ENCODE data around the gene CAMTA1.

Gene CAMTA1

DNA sequence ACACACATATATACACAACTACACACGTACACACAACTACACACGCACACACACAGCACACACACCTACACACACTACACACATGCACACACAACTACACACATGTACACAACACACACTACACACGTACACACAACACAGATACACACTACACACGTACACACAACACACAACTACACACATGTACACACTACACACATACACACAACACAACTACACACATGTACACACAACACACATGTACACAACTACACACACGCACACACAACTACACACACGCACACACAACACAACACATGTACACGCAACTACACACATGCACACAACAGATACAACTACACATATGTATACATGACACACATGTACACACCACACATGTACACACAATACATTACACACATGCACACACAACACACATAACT, 318.1 kb downstream of the CAMTA1 start:
- H3K4me3 ChIP-seq (ENCODE audit: low read depth, low read length), result no peak overlapping the region
- TF ChIP-seq, protein P1, sequence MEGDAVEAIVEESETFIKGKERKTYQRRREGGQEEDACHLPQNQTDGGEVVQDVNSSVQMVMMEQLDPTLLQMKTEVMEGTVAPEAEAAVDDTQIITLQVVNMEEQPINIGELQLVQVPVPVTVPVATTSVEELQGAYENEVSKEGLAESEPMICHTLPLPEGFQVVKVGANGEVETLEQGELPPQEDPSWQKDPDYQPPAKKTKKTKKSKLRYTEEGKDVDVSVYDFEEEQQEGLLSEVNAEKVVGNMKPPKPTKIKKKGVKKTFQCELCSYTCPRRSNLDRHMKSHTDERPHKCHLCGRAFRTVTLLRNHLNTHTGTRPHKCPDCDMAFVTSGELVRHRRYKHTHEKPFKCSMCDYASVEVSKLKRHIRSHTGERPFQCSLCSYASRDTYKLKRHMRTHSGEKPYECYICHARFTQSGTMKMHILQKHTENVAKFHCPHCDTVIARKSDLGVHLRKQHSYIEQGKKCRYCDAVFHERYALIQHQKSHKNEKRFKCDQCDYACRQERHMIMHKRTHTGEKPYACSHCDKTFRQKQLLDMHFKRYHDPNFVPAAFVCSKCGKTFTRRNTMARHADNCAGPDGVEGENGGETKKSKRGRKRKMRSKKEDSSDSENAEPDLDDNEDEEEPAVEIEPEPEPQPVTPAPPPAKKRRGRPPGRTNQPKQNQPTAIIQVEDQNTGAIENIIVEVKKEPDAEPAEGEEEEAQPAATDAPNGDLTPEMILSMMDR (conservative IDR thresholded peaks at IDR 0.05; ENCODE audit: low read depth, low read length), result no peak
- DNase-seq (ENCODE audit: low read depth), result no peak

DNA sequence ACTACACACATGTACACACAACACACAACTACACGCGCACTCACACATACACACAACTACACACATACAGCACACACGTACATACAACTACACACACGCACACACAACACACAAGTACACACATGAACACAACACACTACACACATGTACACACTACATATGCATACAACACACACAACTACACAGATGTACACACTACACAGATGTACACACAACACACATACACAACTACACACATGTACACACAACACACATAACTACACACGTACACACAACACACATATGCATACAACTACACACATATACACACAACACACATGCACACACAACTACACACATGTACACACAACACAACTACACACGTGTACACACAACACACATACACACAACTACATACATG, 318.6 kb downstream of the CAMTA1 start:
- DNase-seq (ENCODE audit: low read depth), result no peak
- TF ChIP-seq, protein P1 (conservative IDR thresholded peaks at IDR 0.05; ENCODE audit: low read depth, low read length), result no peak
- no peak overlapping the region for H3K4me3 ChIP-seq (ENCODE audit: low read depth, low read length)

DNA sequence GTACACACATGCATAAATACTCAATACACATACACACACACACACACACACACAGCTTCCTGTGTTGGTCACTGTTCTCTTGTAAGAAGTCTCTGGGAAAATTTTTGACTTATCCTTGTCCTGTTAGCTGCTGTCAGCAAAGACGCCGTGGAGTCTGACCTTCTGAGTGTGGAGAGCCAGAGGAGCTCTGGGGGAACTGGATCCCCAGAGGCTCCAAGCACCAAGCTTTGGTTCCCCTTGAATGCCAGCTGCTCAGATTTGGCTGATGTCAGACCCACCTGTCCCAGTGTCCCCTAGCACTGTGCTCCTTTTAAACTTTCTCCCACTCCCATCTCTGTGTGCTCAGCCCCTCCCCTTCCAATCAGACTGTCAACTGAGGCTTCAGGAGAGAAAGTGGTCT, 319.1 kb downstream of the CAMTA1 start:
- H3K4me3 ChIP-seq (ENCODE audit: low read depth, low read length), result no peak overlapping the region
- DNase-seq (ENCODE audit: low read depth), result no peak
- TF ChIP-seq, protein P1 (conservative IDR thresholded peaks at IDR 0.05; ENCODE audit: low read depth, low read length), result no peak

DNA sequence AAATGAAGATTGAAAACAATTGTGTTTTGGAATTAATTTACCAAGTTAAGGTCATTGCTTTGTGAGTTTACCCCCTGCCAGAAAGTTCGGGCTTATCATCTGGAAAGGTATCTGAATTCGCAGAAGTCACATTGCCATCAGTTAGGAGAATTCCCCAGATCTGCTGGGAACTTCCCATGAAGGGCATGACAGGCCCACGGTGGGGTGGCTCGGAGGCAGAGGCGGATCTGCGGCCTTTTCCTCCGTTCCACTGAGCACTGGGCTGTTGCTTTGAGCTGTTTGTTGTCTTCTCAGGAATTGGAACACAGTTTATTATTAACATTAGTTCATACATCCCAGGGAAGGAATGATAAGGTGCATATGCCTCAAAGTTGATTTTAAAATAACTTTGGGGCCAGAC, 320.0 kb downstream of the CAMTA1 start:
- TF ChIP-seq, protein P1 (conservative IDR thresholded peaks at IDR 0.05; ENCODE audit: low read depth, low read length), result no peak

DNA sequence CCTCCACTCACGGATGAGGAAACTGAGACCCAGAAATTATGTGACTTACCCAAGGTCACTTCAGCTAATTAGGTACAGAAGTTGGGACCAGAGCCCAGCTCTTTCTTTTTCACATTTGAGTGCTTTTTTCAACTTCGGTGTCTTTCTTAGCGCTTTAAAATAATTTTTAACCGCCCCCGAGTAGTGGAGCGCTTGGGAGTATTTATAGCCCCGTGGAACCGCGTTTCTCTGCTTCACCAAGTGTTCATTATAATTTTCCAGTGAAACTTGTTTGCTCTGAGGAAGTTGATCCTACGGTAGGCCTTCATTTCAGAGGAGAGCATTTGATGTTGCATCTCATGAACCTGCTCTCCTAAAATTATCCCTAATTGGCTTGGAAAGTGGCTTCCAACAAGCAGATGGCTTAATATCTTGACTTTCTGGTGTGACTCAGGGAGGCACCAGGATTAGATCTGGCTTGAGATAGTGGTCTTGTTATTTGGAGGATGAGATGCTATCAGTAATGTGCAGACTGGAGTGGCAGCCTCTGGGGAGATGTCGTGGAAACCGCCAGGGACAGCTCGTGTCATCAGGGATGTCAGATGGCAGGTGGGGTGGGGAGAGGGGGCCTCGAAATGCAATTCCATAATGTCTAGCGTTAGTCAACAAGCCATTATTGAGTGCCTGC, 321.3 kb downstream of the CAMTA1 start:
- no peak overlapping the region for H3K4me3 ChIP-seq (ENCODE audit: low read depth, low read length)
- TF ChIP-seq, protein P1 (conservative IDR thresholded peaks at IDR 0.05; ENCODE audit: low read depth, low read length), result no peak
- DNase-seq (ENCODE audit: low read depth), result no peak

More for the DNA sequence above, 320.0 kb downstream of the CAMTA1 start:
- H3K4me3 ChIP-seq (ENCODE audit: low read depth, low read length), result no peak overlapping the region
- DNase-seq (ENCODE audit: low read depth), result no peak

DNA sequence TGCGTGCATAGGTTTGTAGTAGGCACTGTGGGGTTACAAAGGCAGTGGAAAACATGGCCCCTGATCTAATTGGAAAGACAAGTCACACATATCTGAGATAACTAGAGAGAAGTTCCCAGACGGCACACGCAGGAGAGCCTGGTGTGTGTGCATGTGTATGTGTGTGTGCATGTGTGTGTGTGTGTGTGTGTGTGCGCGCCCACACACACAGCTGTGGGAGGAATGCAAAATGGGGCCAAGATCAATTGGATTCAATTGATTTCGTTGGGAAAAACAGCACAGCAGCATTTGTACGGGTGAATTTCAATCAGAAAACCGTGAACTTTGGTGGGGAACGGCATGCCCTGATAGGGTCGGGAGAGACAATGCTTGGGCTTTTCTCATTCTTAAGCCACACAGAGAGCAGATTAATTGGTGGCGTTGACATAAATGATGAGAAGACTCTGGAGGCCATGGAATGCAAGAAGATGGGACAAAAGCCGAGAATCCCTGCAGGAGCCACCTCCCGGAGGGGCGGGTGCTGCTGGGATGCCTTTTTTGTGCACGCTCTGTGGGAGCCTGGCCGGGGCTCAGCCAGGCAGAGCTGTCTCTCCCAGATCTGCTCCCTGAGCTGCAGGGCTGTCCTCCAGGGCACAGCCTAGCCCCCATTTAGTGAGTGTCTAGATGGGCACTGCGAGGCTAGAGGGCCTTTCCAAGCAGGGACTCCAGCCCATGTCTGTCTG, 322.0 kb downstream of the CAMTA1 start:
- H3K4me3 ChIP-seq (ENCODE audit: low read depth, low read length), result no peak overlapping the region
- no peak for DNase-seq (ENCODE audit: low read depth)
- TF ChIP-seq, protein P1 (conservative IDR thresholded peaks at IDR 0.05; ENCODE audit: low read depth, low read length), result no peak

DNA sequence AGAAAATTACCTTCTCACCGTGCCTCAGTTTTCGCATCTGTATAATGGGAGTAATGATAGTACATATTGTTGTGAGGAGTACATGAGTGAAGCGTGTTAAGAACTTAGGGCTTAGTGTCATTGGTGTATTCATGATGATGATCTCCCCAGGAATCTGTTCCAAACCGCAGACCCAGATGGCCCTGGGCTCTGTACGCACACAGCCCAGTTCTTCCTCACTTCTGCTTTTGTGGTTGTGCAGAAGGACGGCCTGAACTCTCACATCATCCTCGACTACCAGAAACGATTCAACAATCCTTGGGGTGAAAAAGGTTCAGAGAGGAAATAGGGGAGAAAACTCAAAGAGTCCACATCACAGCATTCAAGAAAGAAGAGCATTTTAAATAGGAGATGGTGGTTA, 323.0 kb downstream of the CAMTA1 start:
- no peak for DNase-seq (ENCODE audit: low read depth)
- TF ChIP-seq, protein P1 (conservative IDR thresholded peaks at IDR 0.05; ENCODE audit: low read depth, low read length), result no peak
- no peak overlapping the region for H3K4me3 ChIP-seq (ENCODE audit: low read depth, low read length)

Measured in choroid plexus epithelial cell (primary cell).